Kidney epithelial cell (primary cell): ENCODE measurements around the gene TCTN1. TPM values are rescaled to one million over a fixed set of nuclear protein-coding genes. Genes with fewer than 3 reads are reported as not detected.

Experiments used
- DNase-seq: peaks from one replicate; pipeline ENCODE4 v3.0.0-alpha.2; 2010; ENCODE audit warnings: low read depth
- H3K27me3 ChIP-seq: 2 replicates; pipeline ENCODE4 v1.6.0; 2011; ENCODE audit warnings: low read length; ENCODE audit not compliant: control insufficient read depth, insufficient read depth
- H3K36me3 ChIP-seq: 2 replicates; pipeline ENCODE4 v1.5.1; 2011; ENCODE audit warnings: low read length; ENCODE audit not compliant: control insufficient read depth, insufficient read depth
- H3K4me3 ChIP-seq: 2 replicates; pipeline ENCODE4 v1.5.1; 2011; ENCODE audit warnings: low read depth, mild to moderate bottlenecking, control low read depth, low read length
- total RNA-seq: library from RNA; depleted of rRNA; stranded (reverse); fragments of >200 nt; gene quantifications from 2 replicates; pipeline ENCODE4 v1.2.3, GENCODE V29; 2015
- TF ChIP-seq, protein P1 (sequence below): IDR thresholded peaks from 2 replicates; pipeline ENCODE4 v1.5.1; 2011; ENCODE audit warnings: mild to moderate bottlenecking, moderate library complexity, low read length, control low read depth, inconsistent platforms; ENCODE audit not compliant: insufficient read depth, poor library complexity, severe bottlenecking

The TCTN1 gene
- total RNA-seq, 1 donor from 2014 or later = 16.5 TPM

DNA sequence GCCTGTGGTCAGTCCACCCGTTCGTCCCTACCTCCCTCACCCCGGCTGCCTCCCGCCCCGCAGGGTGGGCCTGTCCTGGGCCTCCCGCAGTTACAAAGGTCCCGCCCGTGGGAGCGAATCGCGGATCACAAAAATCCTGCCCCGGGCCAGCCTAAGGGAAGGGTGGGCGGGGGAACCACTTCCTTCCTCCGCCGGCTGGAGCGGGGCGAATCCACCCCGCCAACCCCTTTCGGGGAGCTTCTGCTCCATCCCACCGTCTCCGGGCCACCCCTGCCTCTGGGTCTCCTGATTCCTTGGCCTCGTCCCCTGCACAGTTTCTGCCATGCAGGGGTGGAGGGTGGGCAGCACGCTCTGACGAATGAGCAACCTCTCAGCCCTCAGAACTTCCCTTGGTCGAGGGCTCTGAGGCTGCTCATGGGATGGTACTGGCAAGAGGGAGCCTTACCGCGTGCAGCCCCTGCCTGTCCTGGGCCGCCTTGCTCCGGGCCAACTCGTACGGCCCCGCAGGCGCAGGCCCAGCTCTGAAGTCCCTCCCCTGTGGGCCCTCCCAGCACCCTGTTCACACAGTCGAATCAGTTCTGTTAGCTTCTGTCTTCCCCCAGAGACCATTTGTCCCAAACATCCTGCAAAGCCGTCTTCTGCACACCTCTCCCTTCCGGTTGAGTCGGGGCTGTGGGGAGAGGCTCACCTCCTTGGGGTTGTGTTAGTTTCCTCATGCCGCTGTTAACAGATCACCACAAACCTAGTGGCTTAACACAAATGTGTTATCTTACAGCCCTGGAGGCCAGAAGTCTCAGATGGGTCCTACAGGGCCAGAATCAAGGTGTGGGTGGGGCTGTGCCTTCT lies 75.6 kb downstream of the TCTN1 start:
- no peak for DNase-seq
- H3K27me3 ChIP-seq = peaks cover 19% of the 10 kb centered on the region
- H3K36me3 ChIP-seq = no peaks in the 10 kb centered on the region
- peak overlapping the region; percentile 50 for H3K4me3 ChIP-seq
- TF ChIP-seq, protein P1, sequence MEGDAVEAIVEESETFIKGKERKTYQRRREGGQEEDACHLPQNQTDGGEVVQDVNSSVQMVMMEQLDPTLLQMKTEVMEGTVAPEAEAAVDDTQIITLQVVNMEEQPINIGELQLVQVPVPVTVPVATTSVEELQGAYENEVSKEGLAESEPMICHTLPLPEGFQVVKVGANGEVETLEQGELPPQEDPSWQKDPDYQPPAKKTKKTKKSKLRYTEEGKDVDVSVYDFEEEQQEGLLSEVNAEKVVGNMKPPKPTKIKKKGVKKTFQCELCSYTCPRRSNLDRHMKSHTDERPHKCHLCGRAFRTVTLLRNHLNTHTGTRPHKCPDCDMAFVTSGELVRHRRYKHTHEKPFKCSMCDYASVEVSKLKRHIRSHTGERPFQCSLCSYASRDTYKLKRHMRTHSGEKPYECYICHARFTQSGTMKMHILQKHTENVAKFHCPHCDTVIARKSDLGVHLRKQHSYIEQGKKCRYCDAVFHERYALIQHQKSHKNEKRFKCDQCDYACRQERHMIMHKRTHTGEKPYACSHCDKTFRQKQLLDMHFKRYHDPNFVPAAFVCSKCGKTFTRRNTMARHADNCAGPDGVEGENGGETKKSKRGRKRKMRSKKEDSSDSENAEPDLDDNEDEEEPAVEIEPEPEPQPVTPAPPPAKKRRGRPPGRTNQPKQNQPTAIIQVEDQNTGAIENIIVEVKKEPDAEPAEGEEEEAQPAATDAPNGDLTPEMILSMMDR = no peak

DNA sequence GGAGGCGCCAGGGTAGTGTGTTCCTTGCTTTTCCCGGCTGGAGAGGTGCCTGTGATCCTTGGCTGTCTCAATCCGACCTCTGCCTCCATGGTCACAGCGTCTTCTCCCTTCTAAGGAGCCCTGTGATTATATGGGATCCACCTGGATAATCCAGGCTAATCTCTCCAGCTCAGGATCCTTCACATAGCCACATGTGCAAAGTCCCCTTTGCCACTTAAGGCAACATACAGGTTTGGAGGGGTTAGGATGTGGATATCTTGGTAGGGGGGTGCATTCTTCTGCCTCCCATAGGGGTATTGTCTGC lies 76.2 kb downstream of the TCTN1 start:
- DNase-seq = no peak
- TF ChIP-seq, protein P1 = no peak
- Histone ChIP-seq H3K27me3 (peaks cover 19% of the 10 kb centered on the region), H3K4me3 (no peak overlapping the region), H3K36me3 (no peaks in the 10 kb centered on the region)

DNA sequence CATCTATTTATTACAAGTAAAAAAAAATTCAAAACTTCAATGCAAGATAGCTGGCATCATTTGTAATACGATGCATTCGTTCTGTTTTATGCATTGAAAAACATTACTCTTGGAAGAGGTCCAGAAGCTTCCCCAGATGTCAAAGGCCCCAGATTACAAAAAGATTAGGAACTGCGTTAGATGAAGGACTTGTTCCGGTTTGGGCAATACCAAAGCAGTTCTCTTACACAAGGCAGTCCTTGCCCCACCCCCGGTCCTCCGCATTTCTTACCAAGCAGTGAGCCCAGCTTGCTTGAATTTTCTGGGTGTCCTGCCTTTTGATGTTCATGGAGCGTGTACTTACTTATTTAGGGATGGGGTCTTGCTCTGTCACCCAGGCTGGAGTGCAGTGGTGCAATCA lies 79.8 kb downstream of the TCTN1 start:
- Histone ChIP-seq H3K36me3 (no peaks in the 10 kb centered on the region), H3K27me3 (peaks cover 2% of the 10 kb centered on the region), H3K4me3 (no peak overlapping the region)
- no peak for DNase-seq
- TF ChIP-seq, protein P1 = no peak

DNA sequence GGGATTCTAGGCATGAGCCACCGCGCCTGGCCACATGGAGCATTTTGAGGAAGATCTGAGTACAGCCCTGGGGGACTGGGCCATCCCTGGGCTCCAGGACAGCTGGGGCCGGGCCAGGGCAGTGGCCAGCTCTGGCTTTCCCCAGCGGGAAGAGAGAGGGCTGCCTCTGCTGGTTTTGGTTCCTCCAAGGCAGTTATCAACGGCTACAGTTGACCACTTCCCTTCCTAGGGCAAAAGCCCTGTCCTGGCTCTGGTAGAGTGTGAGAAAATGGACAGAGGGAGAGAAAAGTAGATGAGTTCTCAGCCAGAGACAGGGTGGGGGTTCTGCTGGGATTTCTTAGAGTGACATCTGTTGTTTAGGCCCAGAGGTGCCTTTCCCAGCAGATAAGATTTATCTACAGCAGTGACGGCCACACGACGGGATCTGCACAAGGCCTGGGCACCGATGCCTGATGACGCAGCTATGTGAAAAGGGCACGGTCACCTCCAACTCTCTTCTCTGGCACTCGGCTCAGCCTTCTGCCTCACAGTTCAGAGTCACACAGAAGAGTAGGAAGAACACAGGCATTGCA lies 80.5 kb downstream of the TCTN1 start:
- no peaks in the 10 kb centered on the region for H3K36me3 ChIP-seq
- no peaks in the 10 kb centered on the region for H3K27me3 ChIP-seq
- no peak overlapping the region for H3K4me3 ChIP-seq
- TF ChIP-seq, protein P1 = no peak
- DNase-seq = no peak

DNA sequence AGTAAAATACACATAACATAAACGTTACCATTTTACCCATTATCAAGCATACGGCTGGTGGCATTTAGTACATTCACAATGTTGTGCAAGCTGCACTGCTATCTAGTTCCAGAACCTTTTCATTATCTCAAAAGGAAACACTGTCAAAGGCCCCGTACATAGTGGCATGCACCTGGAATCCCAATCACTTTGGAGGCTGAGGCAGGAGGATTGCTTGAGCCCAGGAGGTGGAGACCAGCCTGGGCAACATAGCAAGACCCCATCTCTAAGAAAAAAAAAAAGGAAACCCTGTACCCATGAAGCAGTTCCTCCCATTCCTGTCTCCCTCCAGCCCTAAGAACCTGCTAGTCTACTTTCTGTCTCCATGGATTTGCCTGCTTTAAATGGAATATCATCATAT lies 82.4 kb downstream of the TCTN1 start:
- H3K36me3 ChIP-seq = no peaks in the 10 kb centered on the region
- no peak overlapping the region for H3K4me3 ChIP-seq
- TF ChIP-seq, protein P1 = no peak
- DNase-seq = no peak
- no peaks in the 10 kb centered on the region for H3K27me3 ChIP-seq

DNA sequence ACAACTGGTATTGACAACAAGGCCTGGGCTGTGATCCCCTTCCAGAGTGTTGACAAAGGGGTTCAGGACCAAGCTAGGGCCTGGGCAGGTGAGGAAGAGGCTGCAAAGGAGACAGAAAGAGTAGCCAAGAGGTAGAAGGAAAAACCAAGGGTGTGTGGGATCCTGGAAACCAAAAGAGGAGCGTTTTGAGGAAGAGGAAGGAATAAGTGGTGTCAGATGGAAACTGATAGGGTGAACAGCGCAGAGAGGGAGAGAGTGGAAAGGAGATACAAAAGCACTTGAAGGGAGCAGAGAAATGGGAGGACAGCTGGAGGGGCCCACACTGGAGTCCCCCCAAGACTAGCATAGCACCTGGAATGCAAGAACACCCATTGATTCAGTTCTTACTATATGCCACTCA lies 83.3 kb downstream of the TCTN1 start:
- TF ChIP-seq, protein P1 = no peak
- no peak for DNase-seq
- no peak overlapping the region for H3K4me3 ChIP-seq
- no peaks in the 10 kb centered on the region for H3K36me3 ChIP-seq
- no peaks in the 10 kb centered on the region for H3K27me3 ChIP-seq
